H1 (cell line): ENCODE measurements around the gene PAPOLA. TPM values are rescaled to one million over a fixed set of nuclear protein-coding genes. Genes with fewer than 3 reads are reported as not detected.

Source experiments
- CTCF ChIA-PET: fragments of 300-600 bp; sonication (Branson Sonifier 250); formaldehyde crosslinking; loops from one replicate; lab custom pipeline; 2021; ENCODE audit not compliant: partially characterized antibody; lab: Charles Lee
- POLR2A ChIA-PET: fragments of 300-600 bp; sonication (Branson Sonifier 250); formaldehyde crosslinking; loops from one replicate; lab custom pipeline; 2021; ENCODE audit warnings: inconsistent platforms; ENCODE audit not compliant: partially characterized antibody; lab: Charles Lee
- DNase-seq, 2 experiments: peaks; one replicate each; pipeline versions ENCODE4 v3.0.0 to v3.0.0-alpha.2; 2010 to 2022; ENCODE audit warnings: low spot score in 2 of 2, low read depth in 1 of 2, mixed read lengths in 1 of 2
- FAIRE-seq: peaks from 2 replicates; lab custom pipeline; 2011; peaks lifted over from hg19 to GRCh38; lab: Jason Lieb, UNC
- H2AFZ ChIP-seq: 2 replicates; pipeline ENCODE4 v1.8.1; 2012; ENCODE audit warnings: low read length, inconsistent platforms
- H2AK5ac ChIP-seq: 2 replicates; pipeline ENCODE4 v1.6.1; 2013; ENCODE audit warnings: low read depth, low read length
- H2BK120ac ChIP-seq: replicated peaks from 2 replicates; pipeline ENCODE3; 2013; ENCODE audit warnings: low read depth, low read length, inconsistent platforms
- H2BK12ac ChIP-seq: 2 replicates; pipeline ENCODE4 v1.6.1; 2013; ENCODE audit warnings: low read depth, low read length
- H2BK15ac ChIP-seq: 2 replicates; pipeline ENCODE4 v1.6.1; 2013; ENCODE audit warnings: low read length
- H2BK20ac ChIP-seq: 2 replicates; pipeline ENCODE4 v1.6.1; 2013; ENCODE audit warnings: low read length
- H2BK5ac ChIP-seq: 2 replicates; pipeline ENCODE4 v1.6.1; 2013; ENCODE audit warnings: low read depth, low read length
- H3K14ac ChIP-seq: 2 replicates; pipeline ENCODE4 v1.6.1; 2013; ENCODE audit warnings: inconsistent platforms; ENCODE audit not compliant: insufficient read length
- H3K18ac ChIP-seq: 2 replicates; pipeline ENCODE4 v1.6.1; 2013; ENCODE audit warnings: low read length; ENCODE audit errors: extremely low read depth
- H3K23ac ChIP-seq: 2 replicates; pipeline ENCODE4 v1.6.1; 2013; ENCODE audit warnings: inconsistent platforms; ENCODE audit not compliant: insufficient read length
- H3K23me2 ChIP-seq: 2 replicates; pipeline ENCODE4 v1.6.1; 2013; ENCODE audit warnings: low read depth, low read length
- H3K27ac ChIP-seq: 2 replicates; pipeline ENCODE4 v1.6.1; 2011; ENCODE audit warnings: low read depth, low read length, inconsistent platforms
- H3K27me3 ChIP-seq, 4 experiments: replicated peaks in 1 of 4; 1 replicate in 1 of 4; 2 replicates in 3 of 4; pipeline versions ENCODE4 v1.6.1 to v1.8.1; 2011 to 2013; ENCODE audit warnings: low read length in 3 of 4, mild to moderate bottlenecking in 3 of 4, inconsistent platforms in 2 of 4, mixed read lengths in 2 of 4, moderate library complexity in 1 of 4; ENCODE audit not compliant: control insufficient read depth in 3 of 4, insufficient read depth in 3 of 4; ENCODE audit errors: extremely low read depth in 1 of 4
- H3K36me3 ChIP-seq, 4 experiments: 2 replicates each; pipeline versions ENCODE4 v1.6.1 to v1.8.1; 2011 to 2013; ENCODE audit warnings: mild to moderate bottlenecking in 4 of 4, low read length in 3 of 4, moderate library complexity in 2 of 4, control low read depth in 1 of 4, inconsistent platforms in 1 of 4; ENCODE audit not compliant: insufficient read depth in 4 of 4, control insufficient read depth in 2 of 4
- H3K4ac ChIP-seq: replicated peaks from 2 replicates; pipeline ENCODE3; 2013; ENCODE audit warnings: low read length, low read depth, mixed read lengths, inconsistent platforms; ENCODE audit not compliant: insufficient read length
- H3K4me1 ChIP-seq, 4 experiments: replicated peaks in 1 of 4; 1 replicate in 1 of 4; 2 replicates in 3 of 4; pipeline versions ENCODE4 v1.6.1 to v1.8.1; 2011 to 2013; ENCODE audit warnings: low read length in 3 of 4, inconsistent platforms in 2 of 4, mixed read lengths in 1 of 4; ENCODE audit not compliant: insufficient read depth in 4 of 4, control insufficient read depth in 3 of 4
- H3K4me2 ChIP-seq, 2 experiments: 2 replicates each; pipeline versions ENCODE4 v1.6.1 to v1.8.1; 2011 to 2013; ENCODE audit warnings: low read depth in 2 of 2, low read length in 2 of 2, control low read depth in 1 of 2, inconsistent platforms in 1 of 2, mild to moderate bottlenecking in 1 of 2; ENCODE audit not compliant: insufficient read depth in 1 of 2
- H3K4me3 ChIP-seq, 4 experiments: fragments of 200-600, 300-600 bp in 1 of 4; sonication (generic), shearing (Covaris generic), sonication (Bioruptor Twin) in 1 of 4; 2 replicates each; pipeline versions ENCODE4 v1.5.1 to v1.8.1; 2011 to 2016; ENCODE audit warnings: low read length in 4 of 4, low read depth in 3 of 4, control low read depth in 2 of 4, inconsistent platforms in 2 of 4, mild to moderate bottlenecking in 2 of 4, mixed read lengths in 1 of 4, moderate library complexity in 1 of 4; ENCODE audit not compliant: insufficient read depth in 2 of 4; ENCODE audit errors: extremely low read depth in 1 of 4
- H3K56ac ChIP-seq: replicated peaks from 2 replicates; pipeline ENCODE3; 2013; ENCODE audit warnings: low read depth, mild to moderate bottlenecking, mixed read lengths, low read length, inconsistent platforms; ENCODE audit not compliant: insufficient read length
- H3K79me1 ChIP-seq: 2 replicates; pipeline ENCODE4 v1.6.1; 2013; ENCODE audit warnings: low read depth, low read length, control low read depth
- H3K79me2 ChIP-seq, 2 experiments: 2 replicates each; pipeline versions ENCODE4 v1.6.1 to v1.8.1; 2012 to 2013; ENCODE audit warnings: low read length in 2 of 2, mild to moderate bottlenecking in 2 of 2, inconsistent platforms in 1 of 2; ENCODE audit not compliant: insufficient read depth in 2 of 2, control insufficient read depth in 1 of 2
- H3K9ac ChIP-seq, 4 experiments: replicated peaks in 1 of 4; 1 replicate in 1 of 4; 2 replicates in 3 of 4; pipeline versions ENCODE4 v1.6.1 to v1.8.1; 2011 to 2013; ENCODE audit warnings: low read depth in 3 of 4, low read length in 3 of 4, control low read depth in 2 of 4, mild to moderate bottlenecking in 2 of 4, moderate library complexity in 2 of 4, inconsistent platforms in 1 of 4; ENCODE audit errors: extremely low read depth in 1 of 4
- H3K9me3 ChIP-seq, 2 experiments: 2 replicates each; pipeline versions ENCODE4 v1.6.1 to v1.8.1; 2012 to 2013; ENCODE audit warnings: mild to moderate bottlenecking in 2 of 2, moderate library complexity in 2 of 2, control low read depth in 1 of 2, inconsistent platforms in 1 of 2, low read depth in 1 of 2, low read length in 1 of 2, mixed read lengths in 1 of 2; ENCODE audit not compliant: insufficient read depth in 2 of 2
- H4K20me1 ChIP-seq, 2 experiments: replicated peaks in 1 of 2; 2 replicates each; pipeline versions ENCODE3 to v1.8.1; 2011 to 2013; ENCODE audit warnings: inconsistent platforms in 2 of 2, low read length in 2 of 2, mild to moderate bottlenecking in 1 of 2; ENCODE audit not compliant: insufficient read depth in 2 of 2, control insufficient read depth in 1 of 2
- H4K5ac ChIP-seq: 2 replicates; pipeline ENCODE4 v1.6.1; 2013; ENCODE audit warnings: low read length, low read depth, mixed read lengths, inconsistent platforms; ENCODE audit not compliant: insufficient read length
- H4K8ac ChIP-seq: 2 replicates; pipeline ENCODE4 v1.8.0; 2013; ENCODE audit warnings: mild to moderate bottlenecking, moderate library complexity, low read length, inconsistent platforms; ENCODE audit not compliant: insufficient read depth; ENCODE audit errors: extremely low read depth
- H4K91ac ChIP-seq: replicated peaks from 2 replicates; pipeline ENCODE3; 2013; ENCODE audit warnings: low read length, mixed read lengths, inconsistent platforms; ENCODE audit not compliant: insufficient read length
- CBX8 ChIP-seq: fragments of 300-800, 300-1000 bp; sonication (generic); IDR thresholded peaks from 2 replicates; pipeline ENCODE4 v1.7.1; 2016; ENCODE audit warnings: low read depth, low read length, borderline replicate concordance
- CREB1 ChIP-seq: IDR thresholded peaks from 2 replicates; pipeline ENCODE4 v1.6.1; 2012; ENCODE audit warnings: inconsistent platforms
- CTBP2 ChIP-seq: IDR thresholded peaks from 2 replicates; pipeline ENCODE4 v1.7.0; 2011; ENCODE audit warnings: borderline replicate concordance, mild to moderate bottlenecking, moderate library complexity, mixed read lengths, low read length; ENCODE audit not compliant: insufficient read depth, insufficient read length
- EZH2 ChIP-seq: fragments of 200-600 bp; sonication (generic); IDR thresholded peaks from 2 replicates; pipeline ENCODE4 v1.7.1; 2012; ENCODE audit warnings: low read depth, mild to moderate bottlenecking, moderate library complexity, low read length, inconsistent platforms; ENCODE audit not compliant: severe bottlenecking
- POU5F1 ChIP-seq: IDR thresholded peaks from 2 replicates; pipeline ENCODE4 v1.6.1; 2011; ENCODE audit warnings: low read depth, mild to moderate bottlenecking, low read length, moderate library complexity
- RXRA ChIP-seq: IDR thresholded peaks from 2 replicates; pipeline ENCODE4 v1.6.1; 2011; ENCODE audit warnings: low read depth, mild to moderate bottlenecking, low read length, moderate library complexity; ENCODE audit not compliant: insufficient read depth
- SIN3A ChIP-seq, 2 experiments: IDR thresholded peaks in 1 of 2; conservative IDR thresholded peaks in 1 of 2; 2 replicates each; pipeline ENCODE4 v1.6.1; 2011 to 2012; ENCODE audit warnings: low read length in 2 of 2, improper control_type of control experiment in 1 of 2, low read depth in 1 of 2, mild to moderate bottlenecking in 1 of 2
- WGBS, 2 experiments: shearing (Covaris generic) in 1 of 2; methylation state at CpG; one replicate each; pipeline versions ENCODE4 v1.1.6 to v1.1.7; 2013 to 2015; ENCODE audit warnings: low lambda C conversion rate in 2 of 2, mixed read lengths in 2 of 2, inconsistent platforms in 1 of 2, low coverage in 1 of 2, missing lambda C conversion rate in 1 of 2; ENCODE audit not compliant: insufficient replicate concordance in 2 of 2, insufficient coverage in 1 of 2, insufficient read length in 1 of 2; ENCODE audit errors: extremely low coverage in 1 of 2, missing lambda C conversion rate in 1 of 2; 5-methylcytosine and 5-hydroxymethylcytosine counted together
- polyA plus RNA-seq, 7 experiments: library from polyadenylated mRNA; depleted of rRNA in 3 of 7; stranded (reverse) in 5 of 7; unstranded in 2 of 7; fragments of >200 nt in 5 of 7; fragments of 200-250 nt in 2 of 7; gene quantifications; 1 replicate in 5 of 7; 2 replicates in 1 of 7; 4 replicates in 1 of 7; pipeline versions ENCODE4 v1.2.1 to v1.2.3, GENCODE V29; 2011 to 2013; ENCODE audit warnings: missing spikeins in 2 of 7, mixed read lengths in 2 of 7
- total RNA-seq: library from RNA; stranded (reverse); fragmentation: NEBNext Ultra II Directional; extraction: Animal tissue kit (Norgen Biotek cat#: 25700); gene quantifications from 2 replicates; pipeline ENCODE4 v1.2.1, GENCODE V29; 2021

Gene PAPOLA
- total and polyA plus RNA-seq, 2 of the 8 experiments (the other 6 are each of a cell fraction or from before 2014, with no cell fraction given) = 163 to 239 TPM

DNA sequence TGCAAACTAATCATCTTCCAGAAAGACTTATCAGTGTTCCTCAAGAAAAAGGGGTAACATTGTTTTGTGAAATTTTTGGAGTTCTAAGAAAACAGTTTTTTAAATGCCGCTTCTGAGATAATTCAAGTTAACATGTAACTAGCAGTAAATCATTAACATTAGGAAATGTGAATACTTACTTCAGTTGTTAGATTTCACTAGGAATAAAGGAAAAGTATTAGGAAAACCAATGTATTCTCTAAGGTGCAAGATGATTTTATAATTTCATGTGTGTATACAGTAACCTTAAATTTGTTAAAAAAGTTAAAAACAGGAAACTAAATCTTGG, 36.8 kb downstream of the PAPOLA start:
- H3K27ac ChIP-seq = no peak overlapping the region
- no peak overlapping the region for H2BK20ac ChIP-seq
- H4K8ac ChIP-seq = no peak overlapping the region
- no peak overlapping the region for H3K4me2 ChIP-seq
- no peak overlapping the region for H4K91ac ChIP-seq
- no peak overlapping the region for H2AK5ac ChIP-seq
- no peak overlapping the region for H4K5ac ChIP-seq
- H3K9me3 ChIP-seq = no peaks in the 10 kb centered on the region
- H2BK12ac ChIP-seq = no peak overlapping the region
- CTCF ChIA-PET = no interaction called here
- no peak overlapping the region for H3K4ac ChIP-seq
- H3K18ac ChIP-seq = no peak overlapping the region
- H3K23ac ChIP-seq = no peak overlapping the region
- H2AFZ ChIP-seq = no peak overlapping the region
- H3K79me2 ChIP-seq = no peaks in the 10 kb centered on the region
- WGBS, 2 experiments = 97% methylated on average over 1 of the region's 1 CpG; no CpG with 5 or more reads in 1 of the 2 experiments
- no peak overlapping the region for H2BK5ac ChIP-seq
- H3K4me3 ChIP-seq = no peak overlapping the region
- peaks cover 0 to 44% (median 10%) of the 10 kb centered on the region in 4 experiments; a peak in 4 of 8 replicates for H3K36me3 ChIP-seq
- no peaks in the 10 kb centered on the region for H3K27me3 ChIP-seq
- no peaks in the 10 kb centered on the region for H3K4me1 ChIP-seq
- no peak for DNase-seq
- no peak for TF ChIP-seq EZH2
- no peak for TF ChIP-seq CBX8
- TF ChIP-seq POU5F1 = no peak
- no peak for TF ChIP-seq RXRA
- no peak for TF ChIP-seq CTBP2
- no peak for TF ChIP-seq CREB1
- no peak for TF ChIP-seq SIN3A (conservative IDR thresholded peaks at IDR 0.05 in 1 of 2, IDR thresholded peaks at IDR 0.05 in 1 of 2; ENCODE audit: low read depth in 1 of 2, low read length in 2 of 2)
- no peak overlapping the region for H2BK15ac ChIP-seq
- H4K20me1 ChIP-seq = no peaks in the 10 kb centered on the region
- H3K14ac ChIP-seq = no peak overlapping the region
- no peak overlapping the region for H3K9ac ChIP-seq
- POLR2A ChIA-PET = no interaction called here
- no peaks in the 10 kb centered on the region for H3K23me2 ChIP-seq
- no peaks in the 10 kb centered on the region for H3K79me1 ChIP-seq
- no peak for FAIRE-seq
- no peak overlapping the region for H3K56ac ChIP-seq
- no peak overlapping the region for H2BK120ac ChIP-seq
